Measurements from ENCODE around the gene PKDCC. TPM values are rescaled to one million over a fixed set of nuclear protein-coding genes. Genes with fewer than 3 reads are reported as not detected.

The PKDCC gene
- total and polyA plus RNA-seq, 2 of the 8 experiments (the other 6 are each of a cell fraction or from before 2014, with no cell fraction given): 49.9 to 80.1 TPM

- no peak for TF ChIP-seq CHD7 (IDR thresholded peaks at IDR 0.05; ENCODE audit: insufficient replicate concordance, low read length)
- TF ChIP-seq SUZ12 (IDR thresholded peaks at IDR 0.05; ENCODE audit: low read length): no peak
- TF ChIP-seq BRCA1 (IDR thresholded peaks at IDR 0.05; ENCODE audit: low read depth, low read length): no peak
- TF ChIP-seq ATF3 (IDR thresholded peaks at IDR 0.05; ENCODE audit: insufficient read depth, low read depth, low read length): no peak
Observed at GRCh38 chr2:42055573-42056514, 8.0 kb downstream of the PKDCC start (continued).
